HEK293T (cell line): ENCODE data around the gene TMEM176B.

ENCODE experiments used
- BHLHE40 ChIP-seq: fragments of 450-650 bp; IDR thresholded peaks from 2 replicates; pipeline ENCODE4 v1.6.1; 2016; ENCODE audit warnings: mild to moderate bottlenecking, moderate library complexity, borderline replicate concordance
- ELF4 ChIP-seq: fragments of 450-650 bp; IDR thresholded peaks from 2 replicates; pipeline ENCODE4 v1.6.1; 2017; ENCODE audit warnings: antibody characterized with exemption
- FOXA1 ChIP-seq: fragments of 450-650 bp; IDR thresholded peaks from 2 replicates; pipeline ENCODE4 v1.6.1; 2016; ENCODE audit warnings: mild to moderate bottlenecking
- FOXM1 ChIP-seq: fragments of 450-650 bp; IDR thresholded peaks from 2 replicates; pipeline ENCODE4 v1.6.1; 2017; ENCODE audit warnings: mild to moderate bottlenecking, borderline replicate concordance
- HDGF ChIP-seq: fragments of 450-650 bp; IDR thresholded peaks from 2 replicates; pipeline ENCODE4 v1.6.1; 2017; ENCODE audit warnings: antibody characterized with exemption, borderline replicate concordance
- L3MBTL2 ChIP-seq: fragments of 450-650 bp; conservative IDR thresholded peaks from 2 replicates; pipeline ENCODE4 v1.6.1; 2016; ENCODE audit warnings: mild to moderate bottlenecking
- LEF1 ChIP-seq: fragments of 450-650 bp; IDR thresholded peaks from 2 replicates; pipeline ENCODE4 v1.6.1; 2017; ENCODE audit warnings: mild to moderate bottlenecking, borderline replicate concordance
- NFRKB ChIP-seq: fragments of 450-650 bp; IDR thresholded peaks from 2 replicates; pipeline ENCODE4 v1.6.1; 2016; ENCODE audit warnings: mild to moderate bottlenecking, moderate library complexity
- SP1 ChIP-seq: fragments of 450-650 bp; IDR thresholded peaks from 2 replicates; pipeline ENCODE4 v1.6.1; 2017
- SUZ12 ChIP-seq: fragments of 450-650 bp; IDR thresholded peaks from 2 replicates; pipeline ENCODE4 v1.6.1; 2016; ENCODE audit warnings: mild to moderate bottlenecking
- TARDBP ChIP-seq: fragments of 450-650 bp; IDR thresholded peaks from 2 replicates; pipeline ENCODE4 v1.6.1; 2016
- ZNF384 ChIP-seq: fragments of 450-650 bp; IDR thresholded peaks from 2 replicates; pipeline ENCODE4 v1.6.1; 2016
- TF ChIP-seq, protein P1 (sequence below): fragments of 450-650 bp; IDR thresholded peaks from 2 replicates; pipeline ENCODE4 v1.6.1; 2016

DNA sequence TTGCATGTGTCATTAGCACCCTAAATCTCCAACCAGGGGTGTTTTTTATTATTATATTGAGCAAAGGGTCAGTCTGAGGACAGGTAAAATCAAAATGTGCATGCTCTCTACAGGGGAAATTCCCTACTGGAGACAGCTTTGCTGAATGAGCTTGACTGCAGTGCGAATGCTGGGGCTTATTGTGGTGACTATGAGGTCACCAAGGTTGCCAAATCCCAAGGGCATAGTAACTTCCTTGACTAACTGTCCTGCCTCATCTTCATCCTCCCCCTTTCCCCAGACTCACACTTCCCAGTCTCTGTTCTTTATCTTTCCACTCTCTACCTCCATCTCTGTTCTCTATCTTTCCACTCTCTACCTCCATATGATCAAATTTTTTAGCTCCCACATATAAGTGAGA lies 29.3 kb upstream of the TMEM176B start:
- TF ChIP-seq FOXM1 (no peak), LEF1 (no peak), FOXA1 (no peak), ZNF384 (no peak), TARDBP (no peak), ELF4 (no peak), BHLHE40 (no peak), L3MBTL2 (no peak), NFRKB (no peak), SP1 (no peak), HDGF (no peak), SUZ12 (no peak)
- TF ChIP-seq, protein P1, sequence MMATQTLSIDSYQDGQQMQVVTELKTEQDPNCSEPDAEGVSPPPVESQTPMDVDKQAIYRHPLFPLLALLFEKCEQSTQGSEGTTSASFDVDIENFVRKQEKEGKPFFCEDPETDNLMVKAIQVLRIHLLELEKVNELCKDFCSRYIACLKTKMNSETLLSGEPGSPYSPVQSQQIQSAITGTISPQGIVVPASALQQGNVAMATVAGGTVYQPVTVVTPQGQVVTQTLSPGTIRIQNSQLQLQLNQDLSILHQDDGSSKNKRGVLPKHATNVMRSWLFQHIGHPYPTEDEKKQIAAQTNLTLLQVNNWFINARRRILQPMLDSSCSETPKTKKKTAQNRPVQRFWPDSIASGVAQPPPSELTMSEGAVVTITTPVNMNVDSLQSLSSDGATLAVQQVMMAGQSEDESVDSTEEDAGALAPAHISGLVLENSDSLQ: no peak
